Hindlimb muscle (tissue), 1 donor: ENCODE measurements around the gene LRCH4. TPM values are rescaled to one million over a fixed set of nuclear protein-coding genes. Genes with fewer than 3 reads are reported as not detected.
"Not testable (repeated sequence)": the region's sequence is repeated elsewhere in the genome, so short reads cannot be mapped to it uniquely, and the experiment has no call there.

Experiments used
- DNase-seq: peaks from one replicate; pipeline ENCODE4 v3.0.0-alpha.2; 2013
- polyA plus RNA-seq: library from polyadenylated mRNA; unstranded; fragments of 120-200 nt; gene quantifications from one replicate; pipeline ENCODE4 v1.2.1, GENCODE V29; 2013; ENCODE audit not compliant: insufficient read length

The LRCH4 gene
- polyA plus RNA-seq, 1 donor: 31.9 TPM

GRCh38 chr7:100567031-100567730 lies 18.7 kb downstream of the LRCH4 start:
- no peak for DNase-seq

GRCh38 chr7:100566018-100566531 lies 19.9 kb downstream of the LRCH4 start:
- DNase-seq: no peak

GRCh38 chr7:100565133-100565571 lies 20.8 kb downstream of the LRCH4 start:
- DNase-seq: no peak

- not testable (repeated sequence) for DNase-seq
Observed at GRCh38 chr7:100564405-100564804, 21.5 kb downstream of the LRCH4 start.

- DNase-seq: peak; percentile 65
Observed at GRCh38 chr7:100563809-100564400, 22.0 kb downstream of the LRCH4 start.

- no peak for DNase-seq
Observed at GRCh38 chr7:100563100-100563564, 22.8 kb downstream of the LRCH4 start.

- DNase-seq: no peak
Observed at GRCh38 chr7:100562195-100563099, 23.5 kb downstream of the LRCH4 start.

GRCh38 chr7:100561491-100562194 lies 24.3 kb downstream of the LRCH4 start:
- no peak for DNase-seq

GRCh38 chr7:100559127-100559526 lies 26.8 kb downstream of the LRCH4 start:
- DNase-seq: no peak

- no peak for DNase-seq
Observed at GRCh38 chr7:100556541-100556940, 29.4 kb downstream of the LRCH4 start.

GRCh38 chr7:100555701-100556100 lies 30.2 kb downstream of the LRCH4 start:
- no peak for DNase-seq

GRCh38 chr7:100553032-100553431 lies 32.9 kb downstream of the LRCH4 start:
- DNase-seq: no peak

GRCh38 chr7:100552532-100552931 lies 33.4 kb downstream of the LRCH4 start:
- no peak for DNase-seq

GRCh38 chr7:100548446-100548845 lies 37.5 kb downstream of the LRCH4 start:
- not testable (repeated sequence) for DNase-seq

- DNase-seq: no peak
Observed at GRCh38 chr7:100547872-100548271, 38.1 kb downstream of the LRCH4 start.

GRCh38 chr7:100546926-100547800 lies 38.8 kb downstream of the LRCH4 start:
- no peak for DNase-seq

- DNase-seq: no peak
Observed at GRCh38 chr7:100546129-100546925, 39.6 kb downstream of the LRCH4 start.

- no peak for DNase-seq
Observed at GRCh38 chr7:100545360-100546128, 40.4 kb downstream of the LRCH4 start.

- DNase-seq: no peak
Observed at GRCh38 chr7:100544967-100545359, 41.0 kb downstream of the LRCH4 start.

GRCh38 chr7:100544386-100544785 lies 41.5 kb downstream of the LRCH4 start:
- DNase-seq: no peak
